ENCODE results near the gene GPS1. TPM values are rescaled to one million over a fixed set of nuclear protein-coding genes. Genes with fewer than 3 reads are reported as not detected.

GPS1 gene
- total RNA-seq, 1 experiment from 2014 or later: 181 TPM

GRCh38 chr17:82045936-82046484 lies 5.7 kb upstream of the GPS1 start (continued):
- TF ChIP-seq, protein P1, sequence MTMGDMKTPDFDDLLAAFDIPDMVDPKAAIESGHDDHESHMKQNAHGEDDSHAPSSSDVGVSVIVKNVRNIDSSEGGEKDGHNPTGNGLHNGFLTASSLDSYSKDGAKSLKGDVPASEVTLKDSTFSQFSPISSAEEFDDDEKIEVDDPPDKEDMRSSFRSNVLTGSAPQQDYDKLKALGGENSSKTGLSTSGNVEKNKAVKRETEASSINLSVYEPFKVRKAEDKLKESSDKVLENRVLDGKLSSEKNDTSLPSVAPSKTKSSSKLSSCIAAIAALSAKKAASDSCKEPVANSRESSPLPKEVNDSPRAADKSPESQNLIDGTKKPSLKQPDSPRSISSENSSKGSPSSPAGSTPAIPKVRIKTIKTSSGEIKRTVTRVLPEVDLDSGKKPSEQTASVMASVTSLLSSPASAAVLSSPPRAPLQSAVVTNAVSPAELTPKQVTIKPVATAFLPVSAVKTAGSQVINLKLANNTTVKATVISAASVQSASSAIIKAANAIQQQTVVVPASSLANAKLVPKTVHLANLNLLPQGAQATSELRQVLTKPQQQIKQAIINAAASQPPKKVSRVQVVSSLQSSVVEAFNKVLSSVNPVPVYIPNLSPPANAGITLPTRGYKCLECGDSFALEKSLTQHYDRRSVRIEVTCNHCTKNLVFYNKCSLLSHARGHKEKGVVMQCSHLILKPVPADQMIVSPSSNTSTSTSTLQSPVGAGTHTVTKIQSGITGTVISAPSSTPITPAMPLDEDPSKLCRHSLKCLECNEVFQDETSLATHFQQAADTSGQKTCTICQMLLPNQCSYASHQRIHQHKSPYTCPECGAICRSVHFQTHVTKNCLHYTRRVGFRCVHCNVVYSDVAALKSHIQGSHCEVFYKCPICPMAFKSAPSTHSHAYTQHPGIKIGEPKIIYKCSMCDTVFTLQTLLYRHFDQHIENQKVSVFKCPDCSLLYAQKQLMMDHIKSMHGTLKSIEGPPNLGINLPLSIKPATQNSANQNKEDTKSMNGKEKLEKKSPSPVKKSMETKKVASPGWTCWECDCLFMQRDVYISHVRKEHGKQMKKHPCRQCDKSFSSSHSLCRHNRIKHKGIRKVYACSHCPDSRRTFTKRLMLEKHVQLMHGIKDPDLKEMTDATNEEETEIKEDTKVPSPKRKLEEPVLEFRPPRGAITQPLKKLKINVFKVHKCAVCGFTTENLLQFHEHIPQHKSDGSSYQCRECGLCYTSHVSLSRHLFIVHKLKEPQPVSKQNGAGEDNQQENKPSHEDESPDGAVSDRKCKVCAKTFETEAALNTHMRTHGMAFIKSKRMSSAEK (CRISPR knock-in tag; IDR thresholded peaks at IDR 0.05; ENCODE audit: borderline replicate concordance): no peak
- TF ChIP-seq CREM (CRISPR knock-in tag; IDR thresholded peaks at IDR 0.05): no peak

DNA sequence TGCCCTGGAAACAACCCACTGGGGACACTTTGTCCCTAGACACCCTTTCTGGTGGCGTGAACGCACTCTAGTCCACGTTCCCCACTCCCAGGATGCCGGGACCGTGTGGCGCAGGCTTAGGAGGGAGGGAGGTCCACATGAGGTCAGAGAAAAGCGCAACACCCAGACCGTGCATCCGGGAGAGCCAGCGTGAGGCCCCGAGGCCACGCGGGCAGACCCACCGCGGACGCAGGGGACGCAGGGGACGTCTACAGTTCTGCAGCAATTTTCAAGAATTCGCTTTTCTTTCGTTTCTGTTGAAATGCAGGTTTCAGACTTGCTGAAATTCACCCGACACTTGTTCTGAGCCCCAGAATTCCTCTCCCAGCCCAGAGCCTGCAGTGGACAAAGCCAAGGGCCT lies 4.8 kb upstream of the GPS1 start:
- DNase-seq (ENCODE audit: low spot score): no peak
- TF ChIP-seq GTF2I (CRISPR knock-in tag; conservative IDR thresholded peaks at IDR 0.05) (no peak), ARID4B (CRISPR knock-in tag; IDR thresholded peaks at IDR 0.05; ENCODE audit: borderline replicate concordance) (no peak), CREM (CRISPR knock-in tag; IDR thresholded peaks at IDR 0.05) (no peak), NR2C2 (CRISPR knock-in tag; IDR thresholded peaks at IDR 0.05) (no peak), HMGA2 (CRISPR knock-in tag; IDR thresholded peaks at IDR 0.05) (no peak)
- TF ChIP-seq, protein P2, sequence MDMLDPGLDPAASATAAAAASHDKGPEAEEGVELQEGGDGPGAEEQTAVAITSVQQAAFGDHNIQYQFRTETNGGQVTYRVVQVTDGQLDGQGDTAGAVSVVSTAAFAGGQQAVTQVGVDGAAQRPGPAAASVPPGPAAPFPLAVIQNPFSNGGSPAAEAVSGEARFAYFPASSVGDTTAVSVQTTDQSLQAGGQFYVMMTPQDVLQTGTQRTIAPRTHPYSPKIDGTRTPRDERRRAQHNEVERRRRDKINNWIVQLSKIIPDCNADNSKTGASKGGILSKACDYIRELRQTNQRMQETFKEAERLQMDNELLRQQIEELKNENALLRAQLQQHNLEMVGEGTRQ (CRISPR knock-in tag; IDR thresholded peaks at IDR 0.05): no peak
- ATAC-seq: no peak
- H3K4me1 Mint-ChIP-seq: peaks cover 18% of the 10 kb centered on the region
- no peaks in the 10 kb centered on the region; the same call in 1 of the 2 replicates for H3K27me3 Mint-ChIP-seq (ENCODE audit: low read depth)
- H3K27ac Mint-ChIP-seq: no peak overlapping the region
- POLR2A ChIA-PET: no interaction called here
- no peak overlapping the region for H3K4me3 Mint-ChIP-seq
- CTCF ChIA-PET: no interaction called here
- H3K36me3 Mint-ChIP-seq: peaks cover 10% of the 10 kb centered on the region
- no peaks in the 10 kb centered on the region for H3K9me3 Mint-ChIP-seq

- POLR2A ChIA-PET: no interaction called here
- Mint-ChIP-seq H3K4me3 (no peak overlapping the region), H3K9me3 (no peaks in the 10 kb centered on the region), H3K27me3 (ENCODE audit: low read depth) (no peaks in the 10 kb centered on the region; the same call in 1 of the 2 replicates), H3K36me3 (peaks cover 10% of the 10 kb centered on the region), H3K27ac (peak overlapping the region; percentile 57; the same call in 1 of the 2 replicates), H3K4me1 (peaks cover 16% of the 10 kb centered on the region)
- no peak for ATAC-seq
- no peak for DNase-seq (ENCODE audit: low spot score)
- CTCF ChIA-PET: interaction anchor here (1.2 to 1.3 kb wide), 2 partner anchors 10 to 17 kb away, joined by 3 to 8 read pairs; partner anchors contain the start of gene DCXR
- TF ChIP-seq ZNF396 (CRISPR knock-in tag; IDR thresholded peaks at IDR 0.05; ENCODE audit: borderline replicate concordance) (no peak), ERG (CRISPR knock-in tag; IDR thresholded peaks at IDR 0.05) (no peak), SP1 (CRISPR knock-in tag; conservative IDR thresholded peaks at IDR 0.05) (no peak), ZNF263 (CRISPR knock-in tag; IDR thresholded peaks at IDR 0.05; ENCODE audit: low read depth) (no peak), IRF2 (CRISPR knock-in tag; IDR thresholded peaks at IDR 0.05; ENCODE audit: borderline replicate concordance, low read depth) (no peak)
- TF ChIP-seq, protein P3, sequence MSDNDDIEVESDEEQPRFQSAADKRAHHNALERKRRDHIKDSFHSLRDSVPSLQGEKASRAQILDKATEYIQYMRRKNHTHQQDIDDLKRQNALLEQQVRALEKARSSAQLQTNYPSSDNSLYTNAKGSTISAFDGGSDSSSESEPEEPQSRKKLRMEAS (CRISPR knock-in tag; IDR thresholded peaks at IDR 0.05): no peak
These were observed 4.3 kb upstream of the GPS1 start for GRCh38 chr17:82047379-82047778.
